ENCODE data around the gene ITPR2.
"Not testable (repeated sequence)": the region's sequence is repeated elsewhere in the genome, so short reads cannot be mapped to it uniquely, and the experiment has no call there.

ITPR2 gene

GRCh38 chr12:26551385-26551784, 281.6 kb downstream of the ITPR2 start:
- DNase-seq, result no peak

DNA sequence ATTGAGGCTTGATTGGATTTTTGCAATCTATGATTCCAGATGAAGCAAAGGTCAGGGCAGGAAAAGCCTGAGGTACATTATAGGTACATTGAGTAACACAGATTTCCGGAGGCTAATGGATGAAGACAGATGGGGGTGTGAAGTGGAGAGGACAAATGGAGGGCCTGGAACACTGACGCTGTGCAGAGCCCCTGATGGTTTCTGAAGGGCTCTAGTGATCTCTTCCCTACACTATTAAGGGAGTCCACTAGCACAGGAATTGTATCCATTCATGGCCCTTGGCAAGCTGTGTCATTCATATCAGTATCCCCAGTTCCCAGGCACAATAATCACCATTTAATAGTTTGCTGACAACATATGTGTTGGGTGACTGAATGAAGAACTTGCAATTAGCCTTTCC, 284.8 kb downstream of the ITPR2 start:
- no peak for DNase-seq

- no peak for DNase-seq
Measured at GRCh38 chr12:26546535-26547314, 286.3 kb downstream of the ITPR2 start.

- DNase-seq, result no peak
Measured at GRCh38 chr12:26539131-26539530, 293.9 kb downstream of the ITPR2 start.

GRCh38 chr12:26537651-26538050, 295.3 kb downstream of the ITPR2 start:
- DNase-seq, result no peak

GRCh38 chr12:26537126-26537525, 295.9 kb downstream of the ITPR2 start:
- DNase-seq, result no peak

- DNase-seq, result no peak
Measured at GRCh38 chr12:26535826-26536225, 297.2 kb downstream of the ITPR2 start.

DNA sequence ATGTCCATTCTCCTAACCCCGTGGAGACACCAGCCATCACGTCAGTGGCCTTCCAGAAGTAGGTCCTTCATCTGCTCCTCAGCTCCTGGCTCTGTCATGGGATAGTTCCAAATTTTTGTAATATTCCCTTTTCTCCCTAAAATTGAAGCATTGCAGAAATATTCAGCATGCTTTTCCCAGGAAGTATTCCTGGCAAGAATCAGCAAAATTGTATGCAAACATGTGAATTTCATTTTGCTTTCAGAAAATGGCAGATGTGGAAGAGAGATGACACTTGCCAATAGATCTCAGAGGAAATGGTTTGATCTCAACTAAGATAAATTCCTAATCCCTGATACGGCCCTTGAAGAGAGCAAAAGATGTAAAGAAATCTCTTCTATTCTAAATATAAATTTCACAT, 298.9 kb downstream of the ITPR2 start:
- DNase-seq, result no peak

- DNase-seq, result no peak
Measured at GRCh38 chr12:26533211-26533610, 299.8 kb downstream of the ITPR2 start.

- DNase-seq, result no peak
Measured at GRCh38 chr12:26530461-26530860, 302.5 kb downstream of the ITPR2 start.

- DNase-seq, result no peak
Measured at GRCh38 chr12:26528943-26529342, 304.1 kb downstream of the ITPR2 start.

DNA sequence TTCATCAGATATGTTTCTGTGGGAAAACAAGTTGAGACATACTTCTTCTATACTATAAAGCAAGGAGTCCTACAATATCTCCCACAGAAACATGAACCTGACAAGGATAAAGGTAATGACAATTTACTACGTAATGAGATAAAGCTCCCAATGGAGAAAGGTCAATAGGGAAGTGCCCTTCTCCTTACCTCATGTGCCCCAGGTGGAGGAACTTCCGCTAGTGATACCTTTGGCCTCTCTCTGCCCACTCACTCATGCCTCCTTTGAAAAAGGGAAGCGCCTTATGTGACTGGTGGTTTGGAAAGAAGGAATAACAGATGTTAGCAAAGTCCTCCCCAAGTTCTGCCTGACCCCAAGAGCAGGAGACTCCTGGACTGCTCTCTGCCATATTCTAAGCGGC, 305.3 kb downstream of the ITPR2 start:
- DNase-seq, result no peak

- peak; percentile 2 to 9 for DNase-seq
Measured at GRCh38 chr12:26524862-26525465, 308.0 kb downstream of the ITPR2 start.

- no peak for DNase-seq
Measured at GRCh38 chr12:26523708-26524150, 309.3 kb downstream of the ITPR2 start.

DNA sequence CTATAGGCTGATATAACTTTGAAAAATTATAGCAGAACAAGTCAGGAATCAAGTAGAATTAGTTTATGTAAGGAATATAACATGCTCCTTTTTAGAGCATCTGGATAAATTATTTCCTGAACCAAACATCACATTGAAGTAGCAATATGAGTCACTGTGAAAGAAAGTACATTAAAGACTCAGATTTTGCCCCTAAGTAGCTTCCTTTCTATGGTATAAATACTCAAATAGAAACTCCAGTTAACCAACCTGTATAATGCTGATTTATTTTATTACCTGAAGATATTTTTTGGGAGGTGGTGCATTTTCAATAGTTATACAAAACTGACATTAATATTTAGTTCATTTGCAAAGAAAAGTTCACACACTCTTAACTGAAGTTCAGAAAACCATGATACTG, 312.1 kb downstream of the ITPR2 start:
- no peak for DNase-seq

GRCh38 chr12:26520109-26520508, 312.9 kb downstream of the ITPR2 start:
- no peak for DNase-seq

DNA sequence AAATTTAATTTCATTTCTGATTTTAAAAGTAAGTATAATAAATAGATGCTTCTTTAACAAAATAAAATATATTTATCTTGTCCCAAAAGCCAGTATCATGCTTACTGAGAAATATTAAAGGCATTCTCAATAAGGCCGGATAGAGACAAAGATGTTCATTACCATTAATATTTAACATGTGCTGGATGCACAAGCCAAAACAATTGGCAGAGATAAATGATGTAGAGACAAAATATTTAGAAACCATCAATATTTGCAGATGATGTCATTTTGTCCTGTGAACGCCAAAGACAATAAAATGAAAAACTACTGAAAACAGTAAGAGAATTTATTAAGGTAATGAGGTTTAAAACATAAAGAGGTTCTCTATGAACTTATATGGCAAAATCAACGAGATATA, 313.5 kb downstream of the ITPR2 start:
- no peak for DNase-seq

GRCh38 chr12:26517320-26517719, 315.7 kb downstream of the ITPR2 start:
- not testable (repeated sequence) for DNase-seq

GRCh38 chr12:26514364-26514763, 318.6 kb downstream of the ITPR2 start:
- DNase-seq, result no peak

DNA sequence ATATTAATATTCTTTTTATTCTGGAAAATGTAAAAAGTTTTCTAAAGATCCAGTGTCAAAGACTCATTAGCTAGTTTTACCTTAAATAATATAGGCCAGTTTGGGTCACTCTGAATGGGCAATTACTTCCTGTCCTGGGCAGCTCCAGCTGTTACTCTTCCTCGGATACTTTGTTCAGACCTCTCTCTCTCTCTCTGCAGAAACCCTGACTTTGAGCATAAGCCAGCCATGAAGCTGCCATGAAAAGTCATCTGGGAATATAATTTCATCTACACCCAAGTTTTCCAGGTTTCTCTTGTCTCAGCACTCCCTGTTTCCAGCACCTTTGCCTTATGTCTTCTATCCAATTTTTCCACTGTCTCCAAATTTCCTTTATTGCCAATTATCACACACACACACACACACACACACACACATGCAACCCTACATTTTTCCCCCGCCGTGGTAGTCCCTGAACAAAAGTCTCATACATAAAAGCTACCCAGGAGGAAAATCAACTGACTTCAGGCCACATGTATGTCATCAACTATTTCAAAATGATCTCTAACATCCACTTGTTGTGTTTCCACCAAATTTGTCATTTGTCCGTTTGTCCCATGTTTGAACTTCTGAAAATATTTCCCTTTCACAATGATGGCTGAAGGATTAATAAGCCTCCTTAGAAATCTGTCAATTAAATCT, 319.5 kb downstream of the ITPR2 start:
- no peak for DNase-seq

GRCh38 chr12:26512213-26512612, 320.8 kb downstream of the ITPR2 start:
- DNase-seq, result no peak

- DNase-seq, result no peak
Measured at GRCh38 chr12:26510354-26510674, 322.7 kb downstream of the ITPR2 start.

GRCh38 chr12:26507613-26508012, 325.4 kb downstream of the ITPR2 start:
- DNase-seq, result no peak

DNA sequence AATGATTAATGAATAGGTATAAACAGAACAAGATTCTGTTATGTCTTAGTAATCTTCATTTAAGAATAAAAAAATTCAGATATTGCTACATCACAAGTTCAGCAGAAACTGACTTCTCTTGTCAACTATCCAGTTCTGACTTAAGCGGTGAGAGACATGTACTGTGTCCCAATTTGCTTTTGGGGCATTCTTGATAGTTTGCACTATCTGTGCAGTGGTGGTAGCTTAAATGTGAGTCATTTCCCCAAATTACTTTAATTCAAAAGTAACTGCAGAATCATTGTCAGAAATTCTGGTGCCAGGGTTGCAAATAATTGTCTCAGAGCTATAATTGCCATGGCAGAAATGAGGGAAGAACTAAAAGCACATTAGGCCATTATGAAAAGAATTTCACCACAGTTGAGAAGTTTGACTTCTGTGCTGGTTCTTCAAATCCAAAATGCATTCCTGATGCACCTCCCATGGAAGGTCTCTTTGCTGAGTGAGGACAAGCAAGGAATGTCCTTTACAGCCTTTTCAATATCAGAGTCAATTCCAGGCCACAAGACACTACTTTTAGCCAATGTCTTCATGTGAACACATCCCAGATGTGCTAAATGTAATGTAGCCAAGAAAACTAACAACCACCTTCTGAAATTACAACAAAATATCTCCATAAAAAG, 332.9 kb downstream of the ITPR2 start:
- no peak for DNase-seq
